K562 (cell line): ENCODE results near the gene UBAC2. TPM values are rescaled to one million over a fixed set of nuclear protein-coding genes. Genes with fewer than 3 reads are reported as not detected.

ENCODE experiments used
- ATAC-seq: fragments of 200-7000 bp; cut with Tn5 transposase; 3 replicates; pipeline ENCODE4 v1.9.1; 2020; ENCODE audit warnings: moderate library complexity
- BruUV-seq: library from RNA; stranded (reverse); fragments of 400-500 nt; replicated peaks from 2 replicates; lab custom pipeline; 2021; lab: Mats Ljungman, UMichigan
- CTCF ChIA-PET: fragments of 300-600 bp; formaldehyde crosslinking; extraction: SDS; loops from one replicate; lab custom pipeline; 2021; ENCODE audit warnings: low intra/inter-chr PET ratio; lab: Yijun Ruan, JAX
- POLR2A ChIA-PET: fragments of 300-600, 350-650 bp; sonication (Branson Sonifier 250); formaldehyde crosslinking; extraction: SDS; loops from one replicate; lab custom pipeline; 2021; ENCODE audit warnings: antibody characterized with exemption, inconsistent platforms; lab: Yijun Ruan, JAX
- DNase-seq, 4 experiments: peaks; one replicate each; pipeline versions ENCODE4 v3.0.0 to v3.0.0-alpha.2; 2011 to 2018; ENCODE audit warnings: low spot score in 3 of 4, mixed read lengths in 3 of 4; ENCODE audit errors: extremely low read depth in 1 of 4
- FAIRE-seq: peaks from 2 replicates; lab custom pipeline; 2011; peaks lifted over from hg19 to GRCh38; lab: Jason Lieb, UNC
- H2AFZ ChIP-seq: 2 replicates; pipeline ENCODE4 v1.6.0; 2011; ENCODE audit warnings: low read depth, low read length, control low read depth, inconsistent platforms
- H3K27ac ChIP-seq: fragments of 200-600 bp; 3 replicates; pipeline ENCODE4 v1.8.0; 2011; ENCODE audit warnings: low read depth, mild to moderate bottlenecking, control low read depth, inconsistent platforms, low read length, moderate library complexity, mixed read lengths; ENCODE audit errors: extremely low read depth
- H3K27me3 ChIP-seq, 2 experiments: fragments of 300-600 bp in 1 of 2; 2 replicates in 1 of 2; 3 replicates in 1 of 2; pipeline versions ENCODE4 v1.6.0 to v1.8.0; 2011; ENCODE audit warnings: inconsistent platforms in 2 of 2, low read length in 2 of 2, mild to moderate bottlenecking in 1 of 2, mixed read lengths in 1 of 2, moderate library complexity in 1 of 2; ENCODE audit not compliant: control insufficient read depth in 2 of 2, insufficient read depth in 2 of 2
- H3K36me3 ChIP-seq: fragments of 300-600 bp; 3 replicates; pipeline ENCODE4 v1.8.0; 2011; ENCODE audit warnings: mild to moderate bottlenecking, low read length, inconsistent platforms; ENCODE audit not compliant: control insufficient read depth, insufficient read depth
- H3K4me1 ChIP-seq, 2 experiments: fragments of 200-600 bp in 1 of 2; replicated peaks in 1 of 2; 2 replicates in 1 of 2; 3 replicates in 1 of 2; pipeline versions ENCODE4 v1.5.1 to v1.8.0; 2011; ENCODE audit warnings: inconsistent platforms in 2 of 2, low read length in 2 of 2, mild to moderate bottlenecking in 1 of 2, mixed read lengths in 1 of 2, moderate library complexity in 1 of 2; ENCODE audit not compliant: control insufficient read depth in 2 of 2, insufficient read depth in 2 of 2
- H3K4me2 ChIP-seq: 2 replicates; pipeline ENCODE4 v1.6.1; 2011; ENCODE audit warnings: low read length, control low read depth, inconsistent platforms, mixed read lengths; ENCODE audit not compliant: insufficient read depth
- H3K4me3 ChIP-seq: fragments of 200-600 bp; sonication (generic), shearing (Covaris generic); 2 replicates; pipeline ENCODE4 v1.5.1; 2016; ENCODE audit warnings: control low read depth, inconsistent platforms
- H3K79me2 ChIP-seq: fragments of 200-600 bp; 3 replicates; pipeline ENCODE4 v1.8.0; 2011; ENCODE audit warnings: low read length, inconsistent platforms; ENCODE audit not compliant: control insufficient read depth, insufficient read depth
- H3K9ac ChIP-seq, 2 experiments: 2 replicates each; pipeline versions ENCODE4 v1.6.0 to v1.6.1; 2011; ENCODE audit warnings: low read depth in 2 of 2, low read length in 2 of 2, control low read depth in 1 of 2, inconsistent platforms in 1 of 2, mild to moderate bottlenecking in 1 of 2, mixed read lengths in 1 of 2; ENCODE audit not compliant: insufficient read depth in 1 of 2
- H3K9me1 ChIP-seq: one replicate; pipeline ENCODE4 v1.6.0; 2011; ENCODE audit warnings: inconsistent platforms, mild to moderate bottlenecking, low read length, moderate library complexity; ENCODE audit not compliant: control insufficient read depth, insufficient read depth
- H3K9me3 ChIP-seq: replicated peaks from 2 replicates; pipeline ENCODE4 v1.5.1; 2011; ENCODE audit warnings: low read depth, low read length, inconsistent platforms; ENCODE audit not compliant: control insufficient read depth, insufficient read depth
- H4K20me1 ChIP-seq: replicated peaks from 2 replicates; pipeline ENCODE4 v1.6.1; 2011; ENCODE audit warnings: low read length, inconsistent platforms, mixed read lengths; ENCODE audit not compliant: control insufficient read depth, insufficient read depth
- C11orf30 ChIP-seq: fragments of 450-650 bp; IDR thresholded peaks from 2 replicates; pipeline ENCODE4 v1.6.1; 2016; ENCODE audit warnings: low read depth, mild to moderate bottlenecking
- CBX5 ChIP-seq: IDR thresholded peaks from 2 replicates; pipeline ENCODE4 v1.6.1; 2014; ENCODE audit warnings: low read depth, borderline replicate concordance
- CHCHD3 ChIP-seq: fragments of 250-450 bp; sonication (Bioruptor Pico); IDR thresholded peaks from 2 replicates; pipeline ENCODE4 v2.1.2; 2022; ENCODE audit warnings: mild to moderate bottlenecking
- CHD4 ChIP-seq: fragments of 200-600 bp; sonication (generic); IDR thresholded peaks from 3 replicates; pipeline ENCODE4 v1.6.1; 2012; ENCODE audit warnings: low read depth, mild to moderate bottlenecking, mixed read lengths, low read length, inconsistent platforms; ENCODE audit not compliant: insufficient read depth, insufficient replicate concordance, poor library complexity, severe bottlenecking
- HBP1 ChIP-seq: fragments of 450-650 bp; formaldehyde crosslinking; IDR thresholded peaks from 2 replicates; pipeline ENCODE4 v1.4.0; 2022; ENCODE audit warnings: missing genetic modification characterization
- KLF1 ChIP-seq: fragments of 450-650 bp; IDR thresholded peaks from 2 replicates; pipeline ENCODE4 v1.6.1; 2016; ENCODE audit warnings: missing genetic modification characterization, missing compliant biosample characterization
- MCM7 ChIP-seq, 2 experiments: fragments of 450-650 bp; IDR thresholded peaks; 2 replicates each; pipeline ENCODE4 v1.6.1; 2016 to 2018
- PURB ChIP-seq: sonication (generic); formaldehyde crosslinking; IDR thresholded peaks from 2 replicates; pipeline ENCODE4 v1.9.0; 2021; ENCODE audit warnings: low read depth, mild to moderate bottlenecking, missing genetic modification reagents
- SAFB ChIP-seq: fragments of 200-400 bp; formaldehyde crosslinking; IDR thresholded peaks from 2 replicates; pipeline ENCODE4 v1.6.1; 2017; ENCODE audit warnings: low read depth, low read length, borderline replicate concordance
- SRSF3 ChIP-seq: fragments of 200-400 bp; formaldehyde crosslinking; IDR thresholded peaks from 2 replicates; pipeline ENCODE4 v1.6.1; 2016; ENCODE audit warnings: mild to moderate bottlenecking, low read length, moderate library complexity; ENCODE audit not compliant: insufficient read depth
- TAF7 ChIP-seq: fragments of 450-650 bp; IDR thresholded peaks from 2 replicates; pipeline ENCODE4 v1.6.1; 2016; ENCODE audit warnings: missing genetic modification characterization, missing compliant biosample characterization
- TRIM28 ChIP-seq: fragments of 450-650 bp; IDR thresholded peaks from 2 replicates; pipeline ENCODE4 v1.6.1; 2017
- ZNF12 ChIP-seq: sonication (generic); formaldehyde crosslinking; IDR thresholded peaks from 2 replicates; pipeline ENCODE4 v1.4.0; 2020; ENCODE audit warnings: mild to moderate bottlenecking, missing genetic modification reagents
- ZNF436 ChIP-seq: fragments of 250-450, 450-650 bp; sonication (Bioruptor Pico); formaldehyde crosslinking; IDR thresholded peaks from 2 replicates; pipeline ENCODE4 v1.7.0; 2020; ENCODE audit warnings: mild to moderate bottlenecking
- ZNF445 ChIP-seq: fragments of 250-450 bp; sonication (Bioruptor Pico); IDR thresholded peaks from 2 replicates; pipeline ENCODE4 v1.4.0; 2020; ENCODE audit warnings: low read depth, mild to moderate bottlenecking, moderate library complexity
- ZNF592 ChIP-seq: fragments of 450-650 bp; IDR thresholded peaks from 2 replicates; pipeline ENCODE4 v1.6.1; 2017; ENCODE audit warnings: antibody characterized with exemption, mild to moderate bottlenecking
- WGBS: fragments of 100-300 bp; shearing (Covaris generic); methylation state at CpG from one replicate; pipeline ENCODE4 v1.1.6; 2016; ENCODE audit warnings: low coverage, mixed read lengths; ENCODE audit not compliant: insufficient coverage; ENCODE audit errors: missing lambda C conversion rate; 5-methylcytosine and 5-hydroxymethylcytosine counted together
- in situ Hi-C: fragments of 300-500 bp; cut with MboI; formaldehyde crosslinking; loops from 4 replicates; pipeline ENCODE4 v1.15.0; 2018; ENCODE audit warnings: inconsistent platforms, mixed read lengths
- intact Hi-C: fragments of 100-400 bp; cut with micrococcal nuclease; formaldehyde crosslinking; loops from 2 replicates; pipeline ENCODE4 v1.14.2; 2022
- polyA plus RNA-seq, 8 experiments: library from polyadenylated mRNA; depleted of rRNA in 4 of 8; stranded (reverse) in 5 of 8; unstranded in 3 of 8; fragments of >200 nt; fragmentation: Nextera tagmentation in 2 of 8; fragmentation: Illumina TruSeq in 1 of 8; extraction: Ambion mirVana in 2 of 8; extraction: Trizol in 1 of 8; gene quantifications; 2 replicates each; pipeline versions ENCODE4 v1.2.1 to v1.2.3, GENCODE V29; 2011 to 2014; ENCODE audit warnings: inconsistent platforms in 1 of 8, missing spikeins in 1 of 8
- total RNA-seq, 7 experiments: library from RNA; depleted of rRNA in 6 of 7; stranded (reverse); fragments of >200 nt in 6 of 7; fragmentation: Illumina TruSeq in 2 of 7; extraction: Trizol in 2 of 7; gene quantifications; 2 replicates each; pipeline versions ENCODE4 v1.2.1 to v1.2.3, GENCODE V29; 2011 to 2021; ENCODE audit warnings: low replicate concordance in 1 of 7

The UBAC2 gene
- total and polyA plus RNA-seq, 9 of the 15 experiments (the other 6 are each of a cell fraction or from before 2014, with no cell fraction given), result 6.0 to 84.1 (median 32.3) TPM

GRCh38 chr13:99332456-99332855, 131.8 kb downstream of the UBAC2 start (continued):
- peak; percentile 55; the same call in 1 of the 2 replicates for TF ChIP-seq ZNF592

- H3K36me3 ChIP-seq, result peaks cover 15% of the 10 kb centered on the region
- POLR2A ChIA-PET, result interaction anchor here (1.1 kb wide), 1 partner anchor 9 kb away, joined by 4 read pairs; no protein-coding TSS in a partner anchor
- no peaks in the 10 kb centered on the region for H3K9me1 ChIP-seq
- H3K27ac ChIP-seq, result no peak overlapping the region
- no peak overlapping the region for H2AFZ ChIP-seq
- H3K4me1 ChIP-seq, result peaks cover 11 to 27% of the 10 kb centered on the region in 2 experiments
- no peak overlapping the region for H3K4me3 ChIP-seq
- H4K20me1 ChIP-seq, result no peaks in the 10 kb centered on the region
- no peak overlapping the region for H3K4me2 ChIP-seq
- H3K9ac ChIP-seq, result no peak overlapping the region
- no peak for ATAC-seq
- BruUV-seq, result no TSS peak
- intact Hi-C loops, result loop anchor here (5.0 kb wide), 1 partner anchor 67 kb away; no protein-coding TSS in a partner anchor
- in situ Hi-C loops, result no loop called here
- no peak for DNase-seq
- H3K9me3 ChIP-seq, result no peaks in the 10 kb centered on the region
- H3K79me2 ChIP-seq, result peaks cover 2% of the 10 kb centered on the region; the same call in 1 of the 3 replicates
- 66% methylated on average over 3 of the region's 3 CpGs for WGBS
- no peaks in the 10 kb centered on the region for H3K27me3 ChIP-seq
- CTCF ChIA-PET, result no interaction called here
- no peak for FAIRE-seq
- no peak for TF ChIP-seq C11orf30
- TF ChIP-seq CHD4, result no peak
- no peak for TF ChIP-seq TRIM28
- TF ChIP-seq SRSF3, result no peak
- no peak for TF ChIP-seq HBP1 (CRISPR knock-in tag)
- no peak for TF ChIP-seq CBX5
- no peak for TF ChIP-seq ZNF436 (CRISPR knock-in tag)
- no peak for TF ChIP-seq MCM7 (IDR thresholded peaks at IDR 0.05)
- TF ChIP-seq KLF1 (tag), result no peak
- TF ChIP-seq CHCHD3 (CRISPR knock-in tag), result no peak
- no peak for TF ChIP-seq ZNF445 (CRISPR knock-in tag)
- no peak for TF ChIP-seq PURB (CRISPR knock-in tag)
- no peak for TF ChIP-seq TAF7 (tag)
- TF ChIP-seq SAFB, result no peak
- TF ChIP-seq ZNF12, result no peak
Measured at GRCh38 chr13:99334221-99334620, 133.6 kb downstream of the UBAC2 start.
